Fibroblast of villous mesenchyme (primary cell): ENCODE data around the gene DIPK2B. TPM values are rescaled to one million over a fixed set of nuclear protein-coding genes. Genes with fewer than 3 reads are reported as not detected.

Source experiments
- DNase-seq: peaks from one replicate; pipeline ENCODE4 v3.0.0-alpha.2; 2010; ENCODE audit warnings: low read depth
- H3K4me3 ChIP-seq: 2 replicates; pipeline ENCODE4 v1.5.1; 2011; ENCODE audit warnings: low read depth, mild to moderate bottlenecking, low read length
- CTCF ChIP-seq: IDR thresholded peaks from 2 replicates; pipeline ENCODE4 v1.5.1; 2012; ENCODE audit warnings: low read depth, mild to moderate bottlenecking, low read length; ENCODE audit not compliant: insufficient read depth
- total RNA-seq: library from RNA; depleted of rRNA; stranded (reverse); fragments of >200 nt; gene quantifications from 2 replicates; pipeline ENCODE4 v1.2.3, GENCODE V29; 2012

Gene DIPK2B
- under 0.01 TPM in 1 of 2 replicates, not detected in the other for total RNA-seq

DNA sequence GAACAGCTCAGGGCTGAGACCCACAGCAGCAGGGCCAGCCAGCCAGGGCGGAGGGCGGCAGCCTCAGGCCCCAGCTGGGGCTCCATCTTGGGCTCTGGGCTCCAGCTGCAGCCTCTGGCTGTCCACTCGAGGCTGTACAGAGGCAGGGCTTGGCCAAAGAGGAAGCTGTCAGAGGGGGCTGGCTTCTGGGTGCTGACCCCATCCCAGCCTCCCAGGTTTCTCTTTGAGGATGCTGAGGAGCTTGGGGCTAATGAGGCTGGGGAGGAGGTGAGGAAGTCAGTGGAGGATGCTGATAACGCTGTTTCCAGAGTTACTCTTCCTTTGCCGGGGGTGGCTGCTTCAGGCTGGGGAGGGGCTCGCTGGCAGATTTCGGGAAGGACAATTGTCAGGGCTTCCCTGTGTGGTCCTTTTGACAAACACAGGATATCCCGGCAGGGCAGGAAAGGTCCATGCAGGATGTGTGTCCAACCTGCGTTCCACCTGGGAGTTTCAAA, at the start of gene DIPK2B:
Gene DIPK2B (minus strand): TSS at position 136 of the 494 bp plus-strand sequence. CDS start 50 bp downstream, at position 86.
- no peak for DNase-seq
- TF ChIP-seq CTCF = no peak
- H3K4me3 ChIP-seq = no peak within 1 kb of the TSS

- DNase-seq = no peak
- no peak for TF ChIP-seq CTCF
- no peak overlapping the region for H3K4me3 ChIP-seq
Measured at GRCh38 chrX:45240301-45240700, 39.6 kb upstream of the DIPK2B start.

GRCh38 chrX:45238489-45238888, 37.8 kb upstream of the DIPK2B start:
- H3K4me3 ChIP-seq = no peak overlapping the region
- no peak for DNase-seq
- no peak for TF ChIP-seq CTCF

DNA sequence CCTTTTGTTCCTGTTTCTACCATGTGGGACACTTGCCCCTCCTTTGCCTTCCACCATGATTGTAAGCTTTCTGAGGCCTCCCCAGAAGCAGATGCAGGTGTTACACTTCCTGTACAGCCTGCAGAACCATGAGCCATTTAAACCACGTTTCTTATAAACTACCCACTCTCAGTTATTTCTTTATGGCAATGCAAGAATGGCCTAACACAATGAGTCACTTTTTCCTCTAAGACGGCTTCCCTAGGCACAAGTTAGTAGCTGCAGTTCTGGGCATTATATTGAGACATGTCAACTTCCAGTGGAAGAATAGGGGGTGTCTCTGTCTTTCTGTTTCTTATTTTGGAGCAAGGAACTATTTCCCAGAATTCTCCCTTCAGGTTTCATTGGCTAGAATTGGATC, 32.9 kb upstream of the DIPK2B start:
- no peak for TF ChIP-seq CTCF
- DNase-seq = no peak

DNA sequence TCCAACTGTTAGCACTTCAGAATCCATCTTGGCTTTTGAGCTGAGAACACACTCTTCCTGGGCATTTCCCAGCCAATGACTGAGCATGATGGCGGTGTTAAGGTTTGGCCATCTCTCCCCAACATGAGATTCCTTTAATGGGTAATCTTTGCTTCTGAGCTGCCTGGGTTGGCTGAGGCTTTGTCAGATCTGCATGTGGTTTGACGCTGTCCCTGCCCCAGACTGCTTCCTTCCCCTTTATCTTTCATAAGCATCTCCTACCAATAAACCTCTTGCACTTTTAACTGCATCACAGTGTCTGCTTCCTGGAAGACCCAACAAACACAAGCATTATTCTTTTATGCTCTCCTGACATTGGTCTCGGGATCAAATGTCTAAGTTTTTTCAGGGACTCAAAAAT, 31.5 kb upstream of the DIPK2B start:
- no peak overlapping the region for H3K4me3 ChIP-seq
- TF ChIP-seq CTCF = no peak
- no peak for DNase-seq

More for the DNA sequence above, 32.9 kb upstream of the DIPK2B start:
- H3K4me3 ChIP-seq = no peak overlapping the region

GRCh38 chrX:45230410-45230809, 29.7 kb upstream of the DIPK2B start:
- DNase-seq = no peak
- no peak for TF ChIP-seq CTCF
- no peak overlapping the region for H3K4me3 ChIP-seq

DNA sequence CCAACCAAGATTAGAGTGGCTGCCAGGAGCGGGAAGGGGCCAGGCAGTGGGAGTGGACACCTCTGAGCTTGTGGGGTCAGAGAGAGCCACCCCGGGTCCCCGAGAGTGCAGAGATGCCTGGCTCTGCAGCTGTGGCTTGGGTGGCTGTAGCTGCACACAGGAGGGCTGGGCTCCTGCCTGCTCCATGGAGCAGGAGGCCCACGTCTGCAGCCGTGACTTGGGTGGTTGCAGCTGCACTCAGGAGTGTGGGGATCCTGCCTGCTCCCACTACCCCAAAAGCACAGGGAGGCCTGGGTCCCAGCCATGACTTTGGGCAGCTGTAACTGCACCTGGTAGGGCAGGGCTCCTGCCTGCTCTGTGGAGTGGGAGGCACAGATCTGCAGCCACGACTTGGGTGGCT, 28.7 kb upstream of the DIPK2B start:
- H3K4me3 ChIP-seq = no peak overlapping the region
- DNase-seq = no peak
- no peak for TF ChIP-seq CTCF
